H1 (cell line): Measurements from ENCODE around the gene NTRK2. TPM values are rescaled to one million over a fixed set of nuclear protein-coding genes. Genes with fewer than 3 reads are reported as not detected.

ENCODE experiments used
- CTCF ChIA-PET: fragments of 300-600 bp; sonication (Branson Sonifier 250); formaldehyde crosslinking; loops from one replicate; lab custom pipeline; 2021; ENCODE audit not compliant: partially characterized antibody; lab: Charles Lee
- POLR2A ChIA-PET: fragments of 300-600 bp; sonication (Branson Sonifier 250); formaldehyde crosslinking; loops from one replicate; lab custom pipeline; 2021; ENCODE audit warnings: inconsistent platforms; ENCODE audit not compliant: partially characterized antibody; lab: Charles Lee
- DNase-seq, 2 experiments: peaks; one replicate each; pipeline versions ENCODE4 v3.0.0 to v3.0.0-alpha.2; 2010 to 2022; ENCODE audit warnings: low spot score in 2 of 2, low read depth in 1 of 2, mixed read lengths in 1 of 2
- FAIRE-seq: peaks from 2 replicates; lab custom pipeline; 2011; peaks lifted over from hg19 to GRCh38; lab: Jason Lieb, UNC
- H2AFZ ChIP-seq: 2 replicates; pipeline ENCODE4 v1.8.1; 2012; ENCODE audit warnings: low read length, inconsistent platforms
- H2AK5ac ChIP-seq: 2 replicates; pipeline ENCODE4 v1.6.1; 2013; ENCODE audit warnings: low read depth, low read length
- H2BK120ac ChIP-seq: replicated peaks from 2 replicates; pipeline ENCODE3; 2013; ENCODE audit warnings: low read depth, low read length, inconsistent platforms
- H2BK12ac ChIP-seq: 2 replicates; pipeline ENCODE4 v1.6.1; 2013; ENCODE audit warnings: low read depth, low read length
- H2BK15ac ChIP-seq: 2 replicates; pipeline ENCODE4 v1.6.1; 2013; ENCODE audit warnings: low read length
- H2BK20ac ChIP-seq: 2 replicates; pipeline ENCODE4 v1.6.1; 2013; ENCODE audit warnings: low read length
- H2BK5ac ChIP-seq: 2 replicates; pipeline ENCODE4 v1.6.1; 2013; ENCODE audit warnings: low read depth, low read length
- H3K14ac ChIP-seq: 2 replicates; pipeline ENCODE4 v1.6.1; 2013; ENCODE audit warnings: inconsistent platforms; ENCODE audit not compliant: insufficient read length
- H3K18ac ChIP-seq: 2 replicates; pipeline ENCODE4 v1.6.1; 2013; ENCODE audit warnings: low read length; ENCODE audit errors: extremely low read depth
- H3K23ac ChIP-seq: 2 replicates; pipeline ENCODE4 v1.6.1; 2013; ENCODE audit warnings: inconsistent platforms; ENCODE audit not compliant: insufficient read length
- H3K23me2 ChIP-seq: 2 replicates; pipeline ENCODE4 v1.6.1; 2013; ENCODE audit warnings: low read depth, low read length
- H3K27ac ChIP-seq: 2 replicates; pipeline ENCODE4 v1.6.1; 2011; ENCODE audit warnings: low read depth, low read length, inconsistent platforms
- H3K27me3 ChIP-seq, 4 experiments: replicated peaks in 1 of 4; 1 replicate in 1 of 4; 2 replicates in 3 of 4; pipeline versions ENCODE4 v1.6.1 to v1.8.1; 2011 to 2013; ENCODE audit warnings: low read length in 3 of 4, mild to moderate bottlenecking in 3 of 4, inconsistent platforms in 2 of 4, mixed read lengths in 2 of 4, moderate library complexity in 1 of 4; ENCODE audit not compliant: control insufficient read depth in 3 of 4, insufficient read depth in 3 of 4; ENCODE audit errors: extremely low read depth in 1 of 4
- H3K36me3 ChIP-seq, 4 experiments: 2 replicates each; pipeline versions ENCODE4 v1.6.1 to v1.8.1; 2011 to 2013; ENCODE audit warnings: mild to moderate bottlenecking in 4 of 4, low read length in 3 of 4, moderate library complexity in 2 of 4, control low read depth in 1 of 4, inconsistent platforms in 1 of 4; ENCODE audit not compliant: insufficient read depth in 4 of 4, control insufficient read depth in 2 of 4
- H3K4ac ChIP-seq: replicated peaks from 2 replicates; pipeline ENCODE3; 2013; ENCODE audit warnings: low read length, low read depth, mixed read lengths, inconsistent platforms; ENCODE audit not compliant: insufficient read length
- H3K4me1 ChIP-seq, 4 experiments: replicated peaks in 1 of 4; 1 replicate in 1 of 4; 2 replicates in 3 of 4; pipeline versions ENCODE4 v1.6.1 to v1.8.1; 2011 to 2013; ENCODE audit warnings: low read length in 3 of 4, inconsistent platforms in 2 of 4, mixed read lengths in 1 of 4; ENCODE audit not compliant: insufficient read depth in 4 of 4, control insufficient read depth in 3 of 4
- H3K4me2 ChIP-seq, 2 experiments: 2 replicates each; pipeline versions ENCODE4 v1.6.1 to v1.8.1; 2011 to 2013; ENCODE audit warnings: low read depth in 2 of 2, low read length in 2 of 2, control low read depth in 1 of 2, inconsistent platforms in 1 of 2, mild to moderate bottlenecking in 1 of 2; ENCODE audit not compliant: insufficient read depth in 1 of 2
- H3K4me3 ChIP-seq, 4 experiments: fragments of 200-600, 300-600 bp in 1 of 4; sonication (generic), shearing (Covaris generic), sonication (Bioruptor Twin) in 1 of 4; 2 replicates each; pipeline versions ENCODE4 v1.5.1 to v1.8.1; 2011 to 2016; ENCODE audit warnings: low read length in 4 of 4, low read depth in 3 of 4, control low read depth in 2 of 4, inconsistent platforms in 2 of 4, mild to moderate bottlenecking in 2 of 4, mixed read lengths in 1 of 4, moderate library complexity in 1 of 4; ENCODE audit not compliant: insufficient read depth in 2 of 4; ENCODE audit errors: extremely low read depth in 1 of 4
- H3K56ac ChIP-seq: replicated peaks from 2 replicates; pipeline ENCODE3; 2013; ENCODE audit warnings: low read depth, mild to moderate bottlenecking, mixed read lengths, low read length, inconsistent platforms; ENCODE audit not compliant: insufficient read length
- H3K79me1 ChIP-seq: 2 replicates; pipeline ENCODE4 v1.6.1; 2013; ENCODE audit warnings: low read depth, low read length, control low read depth
- H3K79me2 ChIP-seq, 2 experiments: 2 replicates each; pipeline versions ENCODE4 v1.6.1 to v1.8.1; 2012 to 2013; ENCODE audit warnings: low read length in 2 of 2, mild to moderate bottlenecking in 2 of 2, inconsistent platforms in 1 of 2; ENCODE audit not compliant: insufficient read depth in 2 of 2, control insufficient read depth in 1 of 2
- H3K9ac ChIP-seq, 4 experiments: replicated peaks in 1 of 4; 1 replicate in 1 of 4; 2 replicates in 3 of 4; pipeline versions ENCODE4 v1.6.1 to v1.8.1; 2011 to 2013; ENCODE audit warnings: low read depth in 3 of 4, low read length in 3 of 4, control low read depth in 2 of 4, mild to moderate bottlenecking in 2 of 4, moderate library complexity in 2 of 4, inconsistent platforms in 1 of 4; ENCODE audit errors: extremely low read depth in 1 of 4
- H3K9me3 ChIP-seq, 2 experiments: 2 replicates each; pipeline versions ENCODE4 v1.6.1 to v1.8.1; 2012 to 2013; ENCODE audit warnings: mild to moderate bottlenecking in 2 of 2, moderate library complexity in 2 of 2, control low read depth in 1 of 2, inconsistent platforms in 1 of 2, low read depth in 1 of 2, low read length in 1 of 2, mixed read lengths in 1 of 2; ENCODE audit not compliant: insufficient read depth in 2 of 2
- H4K20me1 ChIP-seq, 2 experiments: replicated peaks in 1 of 2; 2 replicates each; pipeline versions ENCODE3 to v1.8.1; 2011 to 2013; ENCODE audit warnings: inconsistent platforms in 2 of 2, low read length in 2 of 2, mild to moderate bottlenecking in 1 of 2; ENCODE audit not compliant: insufficient read depth in 2 of 2, control insufficient read depth in 1 of 2
- H4K5ac ChIP-seq: 2 replicates; pipeline ENCODE4 v1.6.1; 2013; ENCODE audit warnings: low read length, low read depth, mixed read lengths, inconsistent platforms; ENCODE audit not compliant: insufficient read length
- H4K8ac ChIP-seq: 2 replicates; pipeline ENCODE4 v1.8.0; 2013; ENCODE audit warnings: mild to moderate bottlenecking, moderate library complexity, low read length, inconsistent platforms; ENCODE audit not compliant: insufficient read depth; ENCODE audit errors: extremely low read depth
- H4K91ac ChIP-seq: replicated peaks from 2 replicates; pipeline ENCODE3; 2013; ENCODE audit warnings: low read length, mixed read lengths, inconsistent platforms; ENCODE audit not compliant: insufficient read length
- PHF8 ChIP-seq: fragments of 200-600 bp; sonication (generic); conservative IDR thresholded peaks from 2 replicates; pipeline ENCODE4 v1.7.1; 2012; ENCODE audit warnings: low read depth, mild to moderate bottlenecking, inconsistent platforms, low read length, moderate library complexity
- RAD21 ChIP-seq, 2 experiments: IDR thresholded peaks in 1 of 2; conservative IDR thresholded peaks in 1 of 2; 2 replicates each; pipeline ENCODE4 v1.6.1; 2011; ENCODE audit warnings: low read depth in 2 of 2, low read length in 2 of 2, improper control_type of control experiment in 1 of 2, inconsistent platforms in 1 of 2, mild to moderate bottlenecking in 1 of 2, moderate library complexity in 1 of 2
- WGBS, 2 experiments: shearing (Covaris generic) in 1 of 2; methylation state at CpG; one replicate each; pipeline versions ENCODE4 v1.1.6 to v1.1.7; 2013 to 2015; ENCODE audit warnings: low lambda C conversion rate in 2 of 2, mixed read lengths in 2 of 2, inconsistent platforms in 1 of 2, low coverage in 1 of 2, missing lambda C conversion rate in 1 of 2; ENCODE audit not compliant: insufficient replicate concordance in 2 of 2, insufficient coverage in 1 of 2, insufficient read length in 1 of 2; ENCODE audit errors: extremely low coverage in 1 of 2, missing lambda C conversion rate in 1 of 2; 5-methylcytosine and 5-hydroxymethylcytosine counted together
- polyA plus RNA-seq, 7 experiments: library from polyadenylated mRNA; depleted of rRNA in 3 of 7; stranded (reverse) in 5 of 7; unstranded in 2 of 7; fragments of >200 nt in 5 of 7; fragments of 200-250 nt in 2 of 7; gene quantifications; 1 replicate in 5 of 7; 2 replicates in 1 of 7; 4 replicates in 1 of 7; pipeline versions ENCODE4 v1.2.1 to v1.2.3, GENCODE V29; 2011 to 2013; ENCODE audit warnings: missing spikeins in 2 of 7, mixed read lengths in 2 of 7
- total RNA-seq: library from RNA; stranded (reverse); fragmentation: NEBNext Ultra II Directional; extraction: Animal tissue kit (Norgen Biotek cat#: 25700); gene quantifications from 2 replicates; pipeline ENCODE4 v1.2.1, GENCODE V29; 2021

The NTRK2 gene
- total and polyA plus RNA-seq, 2 of the 8 experiments (the other 6 are each of a cell fraction or from before 2014, with no cell fraction given), result 0.03 to 0.04 TPM

- Histone ChIP-seq H3K9me3 (no peaks in the 10 kb centered on the region), H4K91ac (no peak overlapping the region), H3K4ac (no peak overlapping the region), H2BK5ac (no peak overlapping the region), H2BK15ac (no peak overlapping the region), H3K23ac (no peak overlapping the region), H3K27ac (no peak overlapping the region), H3K23me2 (no peaks in the 10 kb centered on the region), H3K9ac (no peak overlapping the region), H4K5ac (no peak overlapping the region), H3K79me2 (no peaks in the 10 kb centered on the region), H2AK5ac (no peak overlapping the region), H3K4me2 (no peak overlapping the region), H3K14ac (no peak overlapping the region), H4K8ac (no peak overlapping the region), H3K4me3 (no peak overlapping the region), H3K18ac (no peak overlapping the region), H2AFZ (no peak overlapping the region), H2BK120ac (no peak overlapping the region), H3K56ac (no peak overlapping the region), H4K20me1 (no peaks in the 10 kb centered on the region), H2BK12ac (no peak overlapping the region), H3K27me3 (no peaks in the 10 kb centered on the region), H2BK20ac (no peak overlapping the region), H3K36me3 (no peaks in the 10 kb centered on the region), H3K4me1 (no peaks in the 10 kb centered on the region), H3K79me1 (no peaks in the 10 kb centered on the region)
- DNase-seq, result no peak
- POLR2A ChIA-PET, result no interaction called here
- CTCF ChIA-PET, result interaction anchor here (0.8 to 1.4 kb wide), 4 partner anchors 13 to 255 kb away, joined by 3 to 7 read pairs (median 3); partner anchors contain the start of gene NTRK2
- 89% methylated on average over 4 of the region's 4 CpGs; no CpG with 5 or more reads in 1 of the 2 experiments for WGBS, 2 experiments
- no peak for FAIRE-seq
- TF ChIP-seq PHF8, result no peak
- TF ChIP-seq RAD21 (IDR thresholded peaks at IDR 0.05 in 1 of 2, conservative IDR thresholded peaks at IDR 0.05 in 1 of 2; ENCODE audit: low read depth in 2 of 2, low read length in 2 of 2), result peak; percentile 7 to 37; a peak in 3 of 4 replicates
These were observed 16.9 kb upstream of the NTRK2 start for GRCh38 chr9:84652496-84653120.
